ENCODE results near the gene TNRC6B. TPM values are rescaled to one million over a fixed set of nuclear protein-coding genes. Genes with fewer than 3 reads are reported as not detected.
A peak's percentile ranks its signal among the peaks of the same experiment; 100 is the strongest.

The TNRC6B gene
- total and polyA plus RNA-seq, 2 experiments from 2014 or later: 23.7 to 25.8 TPM

DNA sequence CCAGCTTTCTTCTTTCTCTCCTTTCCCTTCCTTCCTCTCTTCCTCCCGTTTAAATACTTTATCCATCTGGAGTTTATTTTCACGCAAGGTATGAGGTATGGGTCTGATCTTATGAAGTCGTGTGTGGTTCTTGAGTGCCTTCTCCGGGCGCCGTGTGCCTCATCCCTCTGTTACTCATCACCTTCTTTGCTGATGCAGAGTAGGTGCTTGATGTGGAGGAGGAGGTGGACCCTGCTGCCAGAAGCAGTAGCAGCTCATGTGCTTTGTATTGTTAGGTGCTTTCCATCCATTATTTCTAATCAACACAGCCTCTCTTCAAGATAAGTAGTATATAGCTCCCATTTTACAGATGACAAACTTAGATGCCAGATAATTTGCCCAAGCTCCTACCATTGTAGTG is 47.0 kb downstream of the TNRC6B start:
- Histone ChIP-seq H3K27me3 (no peaks in the 10 kb centered on the region), H2AFZ (no peak overlapping the region), H3K9me2 (replicated peaks; ENCODE audit: insufficient read depth) (no peaks in the 10 kb centered on the region), H3K4me1 (ENCODE audit: insufficient read depth) (peaks cover 13% of the 10 kb centered on the region), H3K79me2 (peaks cover 99% of the 10 kb centered on the region), H3K4me3 (no peak overlapping the region), H4K20me1 (ENCODE audit: insufficient read depth, poor library complexity, severe bottlenecking) (peaks cover 53% of the 10 kb centered on the region), H3K36me3 (replicated peaks; ENCODE audit: insufficient read depth, low read depth) (no peaks in the 10 kb centered on the region), H3K4me2 (no peak overlapping the region), H3K9me3 (ENCODE audit: low read depth) (no peaks in the 10 kb centered on the region), H3K27ac (no peak overlapping the region)
- DNase-seq (ENCODE audit: low spot score): no peak
- 73% methylated on average over 6 of the region's 6 CpGs for WGBS (ENCODE audit: low lambda C conversion rate, missing lambda C conversion rate)
- TF ChIP-seq, protein P1, sequence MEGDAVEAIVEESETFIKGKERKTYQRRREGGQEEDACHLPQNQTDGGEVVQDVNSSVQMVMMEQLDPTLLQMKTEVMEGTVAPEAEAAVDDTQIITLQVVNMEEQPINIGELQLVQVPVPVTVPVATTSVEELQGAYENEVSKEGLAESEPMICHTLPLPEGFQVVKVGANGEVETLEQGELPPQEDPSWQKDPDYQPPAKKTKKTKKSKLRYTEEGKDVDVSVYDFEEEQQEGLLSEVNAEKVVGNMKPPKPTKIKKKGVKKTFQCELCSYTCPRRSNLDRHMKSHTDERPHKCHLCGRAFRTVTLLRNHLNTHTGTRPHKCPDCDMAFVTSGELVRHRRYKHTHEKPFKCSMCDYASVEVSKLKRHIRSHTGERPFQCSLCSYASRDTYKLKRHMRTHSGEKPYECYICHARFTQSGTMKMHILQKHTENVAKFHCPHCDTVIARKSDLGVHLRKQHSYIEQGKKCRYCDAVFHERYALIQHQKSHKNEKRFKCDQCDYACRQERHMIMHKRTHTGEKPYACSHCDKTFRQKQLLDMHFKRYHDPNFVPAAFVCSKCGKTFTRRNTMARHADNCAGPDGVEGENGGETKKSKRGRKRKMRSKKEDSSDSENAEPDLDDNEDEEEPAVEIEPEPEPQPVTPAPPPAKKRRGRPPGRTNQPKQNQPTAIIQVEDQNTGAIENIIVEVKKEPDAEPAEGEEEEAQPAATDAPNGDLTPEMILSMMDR (IDR thresholded peaks at IDR 0.05; ENCODE audit: poor library complexity): no peak
- TF ChIP-seq EZH2phosphoT487 (IDR thresholded peaks at IDR 0.05; ENCODE audit: low read depth, severe bottlenecking, unreplicated experiment): no peak
- no peak for TF ChIP-seq EZH2 (IDR thresholded peaks at IDR 0.05; ENCODE audit: borderline replicate concordance)

GRCh38 chr22:40226620-40227019 is 48.9 kb downstream of the TNRC6B start:
- Histone ChIP-seq H4K20me1 (ENCODE audit: insufficient read depth, poor library complexity, severe bottlenecking) (peaks cover 41% of the 10 kb centered on the region), H3K27me3 (no peaks in the 10 kb centered on the region), H2AFZ (no peak overlapping the region), H3K36me3 (replicated peaks; ENCODE audit: insufficient read depth, low read depth) (no peaks in the 10 kb centered on the region), H3K79me2 (peaks cover 99% of the 10 kb centered on the region), H3K27ac (no peak overlapping the region), H3K4me1 (ENCODE audit: insufficient read depth) (no peaks in the 10 kb centered on the region), H3K9me2 (replicated peaks; ENCODE audit: insufficient read depth) (no peaks in the 10 kb centered on the region), H3K9me3 (ENCODE audit: low read depth) (no peaks in the 10 kb centered on the region), H3K4me2 (peak overlapping the region; percentile 2), H3K4me3 (no peak overlapping the region)
- no peak for DNase-seq (ENCODE audit: low spot score)
- TF ChIP-seq EZH2 (IDR thresholded peaks at IDR 0.05; ENCODE audit: borderline replicate concordance): no peak
- TF ChIP-seq EZH2phosphoT487 (IDR thresholded peaks at IDR 0.05; ENCODE audit: low read depth, severe bottlenecking, unreplicated experiment): no peak
- TF ChIP-seq, protein P1 (IDR thresholded peaks at IDR 0.05; ENCODE audit: poor library complexity): no peak

- no peak for TF ChIP-seq EZH2phosphoT487 (IDR thresholded peaks at IDR 0.05; ENCODE audit: low read depth, severe bottlenecking, unreplicated experiment)
- TF ChIP-seq EZH2 (IDR thresholded peaks at IDR 0.05; ENCODE audit: borderline replicate concordance): no peak
- TF ChIP-seq, protein P1 (IDR thresholded peaks at IDR 0.05; ENCODE audit: poor library complexity): no peak
- Histone ChIP-seq H2AFZ (no peak overlapping the region), H3K4me2 (no peak overlapping the region), H3K9me3 (ENCODE audit: low read depth) (no peaks in the 10 kb centered on the region), H3K79me2 (peaks cover 99% of the 10 kb centered on the region), H3K4me3 (no peak overlapping the region), H4K20me1 (ENCODE audit: insufficient read depth, poor library complexity, severe bottlenecking) (peaks cover 30% of the 10 kb centered on the region), H3K4me1 (ENCODE audit: insufficient read depth) (no peaks in the 10 kb centered on the region), H3K36me3 (replicated peaks; ENCODE audit: insufficient read depth, low read depth) (no peaks in the 10 kb centered on the region), H3K27ac (no peak overlapping the region), H3K9me2 (replicated peaks; ENCODE audit: insufficient read depth) (no peaks in the 10 kb centered on the region), H3K27me3 (no peaks in the 10 kb centered on the region)
- 95% methylated on average over 6 of the region's 6 CpGs for WGBS (ENCODE audit: low lambda C conversion rate, missing lambda C conversion rate)
- DNase-seq (ENCODE audit: low spot score): no peak
Observed at GRCh38 chr22:40231618-40232313, 54.0 kb downstream of the TNRC6B start.
